H9 (cell line): ENCODE data around the gene SPOCD1. TPM values are rescaled to one million over a fixed set of nuclear protein-coding genes. Genes with fewer than 3 reads are reported as not detected.

Experiments
- DNase-seq: peaks from one replicate; pipeline ENCODE4 v3.0.0-alpha.2; 2017
- H2AFZ ChIP-seq: one replicate; pipeline ENCODE4 v1.6.1; 2013; ENCODE audit warnings: mild to moderate bottlenecking, low read length, control low read depth, moderate library complexity
- H2AK5ac ChIP-seq: 2 replicates; pipeline ENCODE4 v1.6.1; 2013; ENCODE audit warnings: low read length, control low read depth, mixed read lengths; ENCODE audit not compliant: insufficient read length
- H2BK120ac ChIP-seq: one replicate; pipeline ENCODE4 v1.6.1; 2013; ENCODE audit warnings: low read depth, mild to moderate bottlenecking, low read length, control low read depth, inconsistent platforms; ENCODE audit not compliant: poor library complexity, severe bottlenecking
- H2BK12ac ChIP-seq: 2 replicates; pipeline ENCODE4 v1.6.1; 2013; ENCODE audit warnings: low read length, control low read depth, mixed read lengths, low read depth; ENCODE audit not compliant: insufficient read length
- H2BK15ac ChIP-seq: 2 replicates; pipeline ENCODE4 v1.6.1; 2013; ENCODE audit warnings: low read depth, low read length, control low read depth
- H2BK20ac ChIP-seq: one replicate; pipeline ENCODE4 v1.6.1; 2013; ENCODE audit warnings: low read depth, mild to moderate bottlenecking, low read length, control low read depth, inconsistent platforms; ENCODE audit not compliant: poor library complexity, severe bottlenecking
- H2BK5ac ChIP-seq: 2 replicates; pipeline ENCODE4 v1.6.1; 2013; ENCODE audit warnings: low read length, control low read depth, mixed read lengths; ENCODE audit not compliant: insufficient read length
- H3K14ac ChIP-seq: 2 replicates; pipeline ENCODE4 v1.6.1; 2013; ENCODE audit warnings: low read length, control low read depth; ENCODE audit not compliant: insufficient read depth
- H3K18ac ChIP-seq: 2 replicates; pipeline ENCODE4 v1.6.1; 2013; ENCODE audit warnings: low read depth, mild to moderate bottlenecking, mixed read lengths, low read length, control low read depth; ENCODE audit not compliant: insufficient read length
- H3K23ac ChIP-seq: 2 replicates; pipeline ENCODE4 v1.6.1; 2013; ENCODE audit warnings: low read length, control low read depth, mixed read lengths, low read depth; ENCODE audit not compliant: insufficient read length
- H3K23me2 ChIP-seq: 2 replicates; pipeline ENCODE4 v1.6.1; 2013; ENCODE audit warnings: low read depth, mild to moderate bottlenecking, mixed read lengths, low read length, control low read depth; ENCODE audit not compliant: insufficient read length, poor library complexity, severe bottlenecking
- H3K27ac ChIP-seq: 2 replicates; pipeline ENCODE4 v1.5.1; 2013; ENCODE audit warnings: low read length, control low read depth, mixed read lengths, low read depth; ENCODE audit not compliant: insufficient read length
- H3K27me3 ChIP-seq: 2 replicates; pipeline ENCODE4 v1.6.1; 2013; ENCODE audit warnings: low read length, control low read depth, inconsistent platforms; ENCODE audit not compliant: insufficient read depth
- H3K4ac ChIP-seq: 2 replicates; pipeline ENCODE4 v1.6.1; 2013; ENCODE audit warnings: low read depth, mild to moderate bottlenecking, control low read depth, inconsistent platforms, low read length, moderate library complexity
- H3K4me1 ChIP-seq: 2 replicates; pipeline ENCODE4 v1.6.1; 2013; ENCODE audit warnings: low read length, control low read depth, inconsistent platforms; ENCODE audit not compliant: insufficient read depth
- H3K4me2 ChIP-seq: 2 replicates; pipeline ENCODE4 v1.6.1; 2013; ENCODE audit warnings: low read length, control low read depth, mixed read lengths; ENCODE audit not compliant: insufficient read length, insufficient read depth
- H3K56ac ChIP-seq: 2 replicates; pipeline ENCODE4 v1.6.1; 2013; ENCODE audit warnings: low read depth, mild to moderate bottlenecking, mixed read lengths, low read length, control low read depth; ENCODE audit not compliant: insufficient read length
- H3K79me1 ChIP-seq: 2 replicates; pipeline ENCODE4 v1.6.1; 2013; ENCODE audit warnings: low read depth, mild to moderate bottlenecking, moderate library complexity, low read length, control low read depth, inconsistent platforms; ENCODE audit not compliant: insufficient read depth, poor library complexity, severe bottlenecking
- H3K79me2 ChIP-seq: 2 replicates; pipeline ENCODE4 v1.6.1; 2013; ENCODE audit warnings: low read length, control low read depth, inconsistent platforms; ENCODE audit not compliant: insufficient read depth
- H3K9ac ChIP-seq: 2 replicates; pipeline ENCODE4 v1.6.1; 2013; ENCODE audit warnings: low read length, control low read depth, mixed read lengths; ENCODE audit not compliant: insufficient read length; ENCODE audit errors: extremely low read depth
- H3K9me3 ChIP-seq: one replicate; pipeline ENCODE4 v1.6.1; 2013; ENCODE audit warnings: low read depth, low read length, inconsistent platforms; ENCODE audit not compliant: control insufficient read depth
- H3T11ph ChIP-seq: one replicate; pipeline ENCODE4 v1.6.1; 2013; ENCODE audit warnings: mild to moderate bottlenecking, low read length, control low read depth, inconsistent platforms
- H4K20me1 ChIP-seq: one replicate; pipeline ENCODE4 v1.6.1; 2013; ENCODE audit not compliant: control insufficient read depth, insufficient read length, insufficient read depth
- H4K5ac ChIP-seq: 2 replicates; pipeline ENCODE4 v1.6.1; 2013; ENCODE audit warnings: low read depth, mild to moderate bottlenecking, mixed read lengths, low read length, control low read depth; ENCODE audit not compliant: insufficient read length
- H4K8ac ChIP-seq: replicated peaks from 2 replicates; pipeline ENCODE4 v1.6.1; 2013; ENCODE audit warnings: low read length, control low read depth, mixed read lengths, low read depth; ENCODE audit not compliant: insufficient read length
- H4K91ac ChIP-seq: 2 replicates; pipeline ENCODE4 v1.6.1; 2013; ENCODE audit warnings: low read depth, mild to moderate bottlenecking, moderate library complexity, mixed read lengths, low read length, control low read depth; ENCODE audit not compliant: insufficient read length
- H3K27ac Mint-ChIP-seq, 3 experiments: 2 replicates in 2 of 3; 3 replicates in 1 of 3; pipeline ENCODE4 v1.8.0; 2020 to 2021; ENCODE audit warnings: mixed read lengths in 3 of 3, mild to moderate bottlenecking in 1 of 3, moderate library complexity in 1 of 3
- H3K27me3 Mint-ChIP-seq: 2 replicates; pipeline ENCODE4 v1.8.0; 2021; ENCODE audit warnings: low read depth, mild to moderate bottlenecking, moderate library complexity, mixed read lengths
- H3K36me3 Mint-ChIP-seq, 3 experiments: 2 replicates in 2 of 3; 3 replicates in 1 of 3; pipeline ENCODE4 v1.8.0; 2020 to 2021; ENCODE audit warnings: low read depth in 3 of 3, mixed read lengths in 3 of 3; ENCODE audit not compliant: insufficient read depth in 1 of 3
- H3K4me1 Mint-ChIP-seq, 2 experiments: 2 replicates each; pipeline ENCODE4 v1.8.0; 2020; ENCODE audit warnings: mixed read lengths in 2 of 2
- H3K4me3 Mint-ChIP-seq, 2 experiments: 2 replicates in 1 of 2; 3 replicates in 1 of 2; pipeline ENCODE4 v1.8.0; 2020 to 2021; ENCODE audit warnings: mild to moderate bottlenecking in 2 of 2, mixed read lengths in 2 of 2, moderate library complexity in 1 of 2
- H3K9me3 Mint-ChIP-seq, 2 experiments: 2 replicates in 1 of 2; 3 replicates in 1 of 2; pipeline ENCODE4 v1.8.0; 2020; ENCODE audit warnings: mild to moderate bottlenecking in 2 of 2, mixed read lengths in 2 of 2, moderate library complexity in 1 of 2
- CTCF ChIP-seq: fragments of 200-600 bp; sonication (generic); conservative IDR thresholded peaks from 3 replicates; pipeline ENCODE4 v1.8.0; 2021; ENCODE audit warnings: antibody characterized with exemption, mild to moderate bottlenecking
- WGBS: extraction: QIAGEN DNeasy Blood & Tissue Kit; methylation state at CpG from one replicate; pipeline ENCODE4 v1.1.7; 2013; ENCODE audit warnings: missing lambda C conversion rate, low lambda C conversion rate, mixed read lengths; ENCODE audit not compliant: insufficient read length; ENCODE audit errors: extremely low coverage; 5-methylcytosine and 5-hydroxymethylcytosine counted together
- total RNA-seq: library from RNA; stranded (reverse); gene quantifications from 2 replicates; pipeline ENCODE4 v1.2.1, GENCODE V29; 2021

The SPOCD1 gene
- total RNA-seq, 1 experiment from 2014 or later = 1.5 TPM

GRCh38 chr1:31776516-31776915 lies 39.3 kb downstream of the SPOCD1 start:
- H3K4me3 Mint-ChIP-seq = no peak overlapping the region
- Histone ChIP-seq H3T11ph (no peak overlapping the region), H3K56ac (no peak overlapping the region), H3K18ac (no peak overlapping the region), H4K5ac (no peak overlapping the region), H3K79me1 (no peaks in the 10 kb centered on the region), H3K4me2 (no peak overlapping the region), H2BK20ac (no peak overlapping the region), H3K27me3 (peaks cover 31% of the 10 kb centered on the region), H3K14ac (no peak overlapping the region), H3K23ac (no peak overlapping the region), H2BK15ac (no peak overlapping the region), H3K4ac (no peak overlapping the region), H4K8ac (no peak overlapping the region), H2BK12ac (no peak overlapping the region), H2BK5ac (no peak overlapping the region), H3K9me3 (no peaks in the 10 kb centered on the region), H3K4me1 (peaks cover 2% of the 10 kb centered on the region; the same call in 1 of the 2 replicates), H3K9ac (no peak overlapping the region), H2AK5ac (no peak overlapping the region), H3K27ac (no peak overlapping the region), H2BK120ac (no peak overlapping the region), H3K79me2 (no peaks in the 10 kb centered on the region), H4K91ac (no peak overlapping the region), H2AFZ (no peak overlapping the region), H4K20me1 (no peaks in the 10 kb centered on the region), H3K23me2 (peaks cover 7% of the 10 kb centered on the region)
- no peak for TF ChIP-seq CTCF
- no peak overlapping the region for H3K27ac Mint-ChIP-seq
- DNase-seq = no peak
- H3K4me1 Mint-ChIP-seq = peaks cover 35 to 45% of the 10 kb centered on the region in 2 experiments
- H3K27me3 Mint-ChIP-seq = peaks cover 67% of the 10 kb centered on the region
- WGBS = no CpG with 5 or more reads among the region's 3 CpGs
- no peaks in the 10 kb centered on the region; a peak in 1 of 5 replicates for H3K9me3 Mint-ChIP-seq
- H3K36me3 Mint-ChIP-seq = no peaks in the 10 kb centered on the region
